Measurements from ENCODE around the gene SUCLG1.
"Not testable (repeated sequence)": the region's sequence is repeated elsewhere in the genome, so short reads cannot be mapped to it uniquely, and the experiment has no call there.

SUCLG1 gene

DNA sequence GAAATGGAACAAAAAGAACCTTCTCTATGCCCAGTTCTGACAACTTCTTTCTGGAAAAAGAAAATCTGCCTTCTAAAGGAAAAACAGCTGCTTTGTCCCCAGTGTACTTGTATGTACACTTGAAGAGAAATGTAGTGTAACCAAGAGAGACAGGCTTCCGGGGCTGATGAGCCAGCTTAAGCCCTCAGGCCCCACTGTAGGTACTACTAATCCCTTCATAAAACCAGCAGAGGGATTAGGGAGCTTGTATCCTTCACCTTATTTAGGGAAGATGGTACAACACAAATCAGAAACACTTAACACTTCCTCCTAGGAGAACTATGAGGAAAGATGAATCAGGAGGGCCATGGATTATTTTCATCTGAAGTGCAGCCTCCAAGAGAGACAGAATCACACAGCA lies 18.8 kb upstream of the SUCLG1 start:
- H3K27ac ChIP-seq (ENCODE audit: low read depth, low read length), result no peak overlapping the region
- no peak for DNase-seq
- no peak overlapping the region for H3K14ac ChIP-seq (ENCODE audit: low read length)
- no peak overlapping the region for H4K8ac ChIP-seq (ENCODE audit: low read depth, low read length)
- no peak overlapping the region for H2BK120ac ChIP-seq (ENCODE audit: insufficient read depth, low read length, poor library complexity)
- peaks cover 5% of the 10 kb centered on the region for H3K9me3 ChIP-seq (ENCODE audit: insufficient read depth, low read depth, low read length)
- H3K4me1 ChIP-seq (ENCODE audit: control insufficient read depth in 1 of 2, insufficient read depth in 2 of 2, low read length in 2 of 2), result no peaks in the 10 kb centered on the region
- no peaks in the 10 kb centered on the region for H3K27me3 ChIP-seq (ENCODE audit: insufficient read depth, low read length)
- no peak overlapping the region for H2AK5ac ChIP-seq (ENCODE audit: low read length)
- no peak overlapping the region for H3K4me3 ChIP-seq (ENCODE audit: low read depth, low read length)
- no peak overlapping the region for H3K23ac ChIP-seq (ENCODE audit: low read length)
- H3K36me3 ChIP-seq (ENCODE audit: control insufficient read depth in 1 of 2, insufficient read depth in 2 of 2, low read length in 2 of 2), result peaks cover 0 to 2% of the 10 kb centered on the region in 2 experiments
- H3K4me2 ChIP-seq (ENCODE audit: low read length), result no peak overlapping the region
- no peak overlapping the region for H2BK5ac ChIP-seq (ENCODE audit: low read depth, low read length, poor library complexity)
- no peak overlapping the region for H3K9ac ChIP-seq (ENCODE audit: low read length)
- H3K18ac ChIP-seq (ENCODE audit: low read length), result no peak overlapping the region
- H2BK12ac ChIP-seq (ENCODE audit: low read length), result no peak overlapping the region
- no CpG with 5 or more reads among the region's 1 CpG for WGBS (ENCODE audit: extremely low coverage, insufficient coverage, insufficient read length)
- H4K91ac ChIP-seq (ENCODE audit: low read depth, low read length), result no peak overlapping the region
- no peaks in the 10 kb centered on the region for H3K79me2 ChIP-seq (ENCODE audit: control insufficient read depth, insufficient read depth, low read length, poor library complexity)
- H4K12ac ChIP-seq (ENCODE audit: low read depth, low read length), result no peak overlapping the region
- H3K4ac ChIP-seq (ENCODE audit: low read depth, low read length), result no peak overlapping the region
- H2AFZ ChIP-seq (ENCODE audit: insufficient read depth, low read length, poor library complexity), result no peak overlapping the region
- no peaks in the 10 kb centered on the region for H3K79me1 ChIP-seq (ENCODE audit: low read length)

DNA sequence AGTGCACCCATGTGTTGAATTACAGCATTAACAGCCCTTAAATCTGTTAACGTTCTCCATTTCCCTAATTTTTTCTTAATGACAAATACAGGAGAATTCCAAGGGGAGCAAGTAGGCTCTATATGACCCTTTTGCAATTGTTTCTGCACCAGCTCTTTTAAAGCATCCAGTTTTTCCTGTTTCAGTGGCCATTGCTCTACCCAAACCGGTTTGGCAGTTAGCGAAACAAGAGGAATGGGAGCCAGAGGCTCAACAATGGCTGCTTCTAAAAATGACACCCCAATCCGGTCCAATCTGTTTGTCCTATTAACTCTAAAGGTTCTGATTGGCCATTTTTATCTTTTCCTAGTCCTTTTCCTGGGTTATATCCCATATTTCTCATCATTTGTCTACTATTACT lies 15.1 kb upstream of the SUCLG1 start:
- Histone ChIP-seq H2AK5ac (ENCODE audit: low read length) (no peak overlapping the region), H3K79me2 (ENCODE audit: control insufficient read depth, insufficient read depth, low read length, poor library complexity) (no peaks in the 10 kb centered on the region), H3K23ac (ENCODE audit: low read length) (no peak overlapping the region), H4K8ac (ENCODE audit: low read depth, low read length) (no peak overlapping the region), H3K9ac (ENCODE audit: low read length) (no peak overlapping the region), H3K4me2 (ENCODE audit: low read length) (no peak overlapping the region), H3K18ac (ENCODE audit: low read length) (no peak overlapping the region), H2BK120ac (ENCODE audit: insufficient read depth, low read length, poor library complexity) (no peak overlapping the region), H4K91ac (ENCODE audit: low read depth, low read length) (no peak overlapping the region), H4K12ac (ENCODE audit: low read depth, low read length) (no peak overlapping the region), H3K14ac (ENCODE audit: low read length) (no peak overlapping the region), H3K27me3 (ENCODE audit: insufficient read depth, low read length) (no peaks in the 10 kb centered on the region), H2BK12ac (ENCODE audit: low read length) (no peak overlapping the region), H3K4me1 (ENCODE audit: control insufficient read depth in 1 of 2, insufficient read depth in 2 of 2, low read length in 2 of 2) (no peaks in the 10 kb centered on the region), H3K79me1 (ENCODE audit: low read length) (no peaks in the 10 kb centered on the region), H3K4ac (ENCODE audit: low read depth, low read length) (no peak overlapping the region), H3K9me3 (ENCODE audit: insufficient read depth, low read depth, low read length) (peaks cover 9% of the 10 kb centered on the region), H2BK5ac (ENCODE audit: low read depth, low read length, poor library complexity) (no peak overlapping the region), H3K27ac (ENCODE audit: low read depth, low read length) (no peak overlapping the region), H3K36me3 (ENCODE audit: control insufficient read depth in 1 of 2, insufficient read depth in 2 of 2, low read length in 2 of 2) (peaks cover 0 to 2% of the 10 kb centered on the region in 2 experiments), H2AFZ (ENCODE audit: insufficient read depth, low read length, poor library complexity) (no peak overlapping the region), H3K4me3 (ENCODE audit: low read depth, low read length) (no peak overlapping the region)
- no CpG with 5 or more reads among the region's 4 CpGs for WGBS (ENCODE audit: extremely low coverage, insufficient coverage, insufficient read length)
- DNase-seq, result peak; percentile 83 to 95

GRCh38 chr2:84472856-84473565 lies 13.9 kb upstream of the SUCLG1 start:
- no CpG with 5 or more reads among the region's 6 CpGs for WGBS (ENCODE audit: extremely low coverage, insufficient coverage, insufficient read length)
- no peak overlapping the region for H3K4me3 ChIP-seq (ENCODE audit: low read depth, low read length)
- no peak overlapping the region for H3K4ac ChIP-seq (ENCODE audit: low read depth, low read length)

GRCh38 chr2:84472423-84472822 lies 13.3 kb upstream of the SUCLG1 start:
- H3K4me1 ChIP-seq (ENCODE audit: control insufficient read depth in 1 of 2, insufficient read depth in 2 of 2, low read length in 2 of 2); H2AFZ ChIP-seq (ENCODE audit: insufficient read depth, low read length, poor library complexity); H3K23ac ChIP-seq (ENCODE audit: low read length); H4K12ac ChIP-seq (ENCODE audit: low read depth, low read length); H3K79me1 ChIP-seq (ENCODE audit: low read length); H4K8ac ChIP-seq (ENCODE audit: low read depth, low read length); H3K14ac ChIP-seq (ENCODE audit: low read length); H3K36me3 ChIP-seq (ENCODE audit: control insufficient read depth in 1 of 2, insufficient read depth in 2 of 2, low read length in 2 of 2); H3K27ac ChIP-seq (ENCODE audit: low read depth, low read length); H3K9ac ChIP-seq (ENCODE audit: low read length); H4K91ac ChIP-seq (ENCODE audit: low read depth, low read length); H3K18ac ChIP-seq (ENCODE audit: low read length); H2BK120ac ChIP-seq (ENCODE audit: insufficient read depth, low read length, poor library complexity); H3K27me3 ChIP-seq (ENCODE audit: insufficient read depth, low read length); H3K4me3 ChIP-seq (ENCODE audit: low read depth, low read length); H3K9me3 ChIP-seq (ENCODE audit: insufficient read depth, low read depth, low read length); H3K4ac ChIP-seq (ENCODE audit: low read depth, low read length); H2BK12ac ChIP-seq (ENCODE audit: low read length); H3K4me2 ChIP-seq (ENCODE audit: low read length); H2AK5ac ChIP-seq (ENCODE audit: low read length); H3K79me2 ChIP-seq (ENCODE audit: control insufficient read depth, insufficient read depth, low read length, poor library complexity); H2BK5ac ChIP-seq (ENCODE audit: low read depth, low read length, poor library complexity): not testable (repeated sequence)
- WGBS (ENCODE audit: extremely low coverage, insufficient coverage, insufficient read length), result no CpG with 5 or more reads among the region's 2 CpGs
- DNase-seq, result peak in 1 of 2 donors; percentile 43

More at GRCh38 chr2:84472856-84473565, 13.9 kb upstream of the SUCLG1 start:
- Histone ChIP-seq H3K9me3 (ENCODE audit: insufficient read depth, low read depth, low read length) (peaks cover 7% of the 10 kb centered on the region), H2AK5ac (ENCODE audit: low read length) (no peak overlapping the region), H3K9ac (ENCODE audit: low read length) (no peak overlapping the region), H3K23ac (ENCODE audit: low read length) (no peak overlapping the region), H2BK12ac (ENCODE audit: low read length) (no peak overlapping the region), H3K79me1 (ENCODE audit: low read length) (no peaks in the 10 kb centered on the region), H4K8ac (ENCODE audit: low read depth, low read length) (no peak overlapping the region), H3K14ac (ENCODE audit: low read length) (no peak overlapping the region), H4K91ac (ENCODE audit: low read depth, low read length) (no peak overlapping the region), H3K4me1 (ENCODE audit: control insufficient read depth in 1 of 2, insufficient read depth in 2 of 2, low read length in 2 of 2) (no peaks in the 10 kb centered on the region), H2BK5ac (ENCODE audit: low read depth, low read length, poor library complexity) (no peak overlapping the region), H2BK120ac (ENCODE audit: insufficient read depth, low read length, poor library complexity) (no peak overlapping the region), H3K27ac (ENCODE audit: low read depth, low read length) (no peak overlapping the region), H2AFZ (ENCODE audit: insufficient read depth, low read length, poor library complexity) (no peak overlapping the region), H3K79me2 (ENCODE audit: control insufficient read depth, insufficient read depth, low read length, poor library complexity) (no peaks in the 10 kb centered on the region), H3K27me3 (ENCODE audit: insufficient read depth, low read length) (no peaks in the 10 kb centered on the region), H3K36me3 (ENCODE audit: control insufficient read depth in 1 of 2, insufficient read depth in 2 of 2, low read length in 2 of 2) (peaks cover 0 to 2% of the 10 kb centered on the region in 2 experiments), H4K12ac (ENCODE audit: low read depth, low read length) (no peak overlapping the region), H3K18ac (ENCODE audit: low read length) (no peak overlapping the region), H3K4me2 (ENCODE audit: low read length) (no peak overlapping the region)
- peak in 1 of 2 donors; percentile 58 for DNase-seq
